HG02798 (cell line): ENCODE results near the gene KCNA5.

ENCODE experiments used
- ATAC-seq: cut with Tn5 transposase; IDR thresholded peaks from one replicate; pipeline ENCODE4 v1.9.1; 2021; ENCODE audit warnings: mild to moderate bottlenecking; ENCODE audit not compliant: unreplicated experiment, poor library complexity

Gene KCNA5

GRCh38 chr12:5026342-5026938 lies 17.2 kb upstream of the KCNA5 start:
- no peak for ATAC-seq

GRCh38 chr12:5027046-5027821 lies 16.4 kb upstream of the KCNA5 start:
- ATAC-seq: no peak

GRCh38 chr12:5030066-5030465 lies 13.6 kb upstream of the KCNA5 start:
- ATAC-seq: no peak

GRCh38 chr12:5031242-5031641 lies 12.4 kb upstream of the KCNA5 start:
- ATAC-seq: no peak

GRCh38 chr12:5031958-5032357 lies 11.7 kb upstream of the KCNA5 start:
- ATAC-seq: no peak

- no peak for ATAC-seq
Observed at GRCh38 chr12:5032821-5033220, 10.9 kb upstream of the KCNA5 start.

GRCh38 chr12:5033883-5034282 lies 9.8 kb upstream of the KCNA5 start:
- ATAC-seq: no peak

GRCh38 chr12:5034603-5035002 lies 9.1 kb upstream of the KCNA5 start:
- ATAC-seq: no peak

- ATAC-seq: no peak
Observed at GRCh38 chr12:5035618-5036017, 8.1 kb upstream of the KCNA5 start.

- ATAC-seq: no peak
Observed at GRCh38 chr12:5036031-5036430, 7.6 kb upstream of the KCNA5 start.

- no peak for ATAC-seq
Observed at GRCh38 chr12:5037795-5038357, 5.8 kb upstream of the KCNA5 start.

GRCh38 chr12:5038781-5039311 lies 4.8 kb upstream of the KCNA5 start:
- no peak for ATAC-seq

GRCh38 chr12:5039815-5040214 lies 3.9 kb upstream of the KCNA5 start:
- ATAC-seq: no peak

GRCh38 chr12:5040368-5040767 lies 3.3 kb upstream of the KCNA5 start:
- no peak for ATAC-seq

GRCh38 chr12:5044420-5045295 lies 979 bp downstream of the KCNA5 start:
- no peak for ATAC-seq

GRCh38 chr12:5047094-5047493 lies 3.4 kb downstream of the KCNA5 start:
- ATAC-seq: no peak

GRCh38 chr12:5047729-5048128 lies 4.0 kb downstream of the KCNA5 start:
- no peak for ATAC-seq

- ATAC-seq: no peak
Observed at GRCh38 chr12:5050542-5050941, 6.9 kb downstream of the KCNA5 start.

GRCh38 chr12:5051334-5051733 lies 7.7 kb downstream of the KCNA5 start:
- no peak for ATAC-seq

- ATAC-seq: no peak
Observed at GRCh38 chr12:5051913-5052312, 8.2 kb downstream of the KCNA5 start.

- no peak for ATAC-seq
Observed at GRCh38 chr12:5052348-5052747, 8.7 kb downstream of the KCNA5 start.
